Upper lobe of left lung (tissue), 6 donors: ENCODE data around the gene IKZF3. TPM values are rescaled to one million over a fixed set of nuclear protein-coding genes. Genes with fewer than 3 reads are reported as not detected.

Experiments
- ATAC-seq, 2 donors: fragments of 200-7000 bp; cut with Tn5 transposase; one replicate each; pipeline ENCODE4 v1.9.1; 2022; ENCODE audit warnings: mild to moderate bottlenecking in 2 of 2, moderate library complexity in 2 of 2; ENCODE audit not compliant: low FRiP score in 2 of 2
- DNase-seq, 2 donors: peaks; one replicate each; pipeline ENCODE4 v3.0.0-alpha.2; 2019 to 2020
- H3K27ac ChIP-seq, 4 donors: fragments of 200-600 bp; sonication (generic); one replicate each; pipeline ENCODE4 v1.5.1; 2016 to 2019
- H3K27me3 ChIP-seq, 4 donors: fragments of 200-600 bp; sonication (generic); one replicate each; pipeline ENCODE4 v1.5.1; 2017 to 2019
- H3K36me3 ChIP-seq, 4 donors: fragments of 200-600 bp; sonication (generic); one replicate each; pipeline ENCODE4 v1.5.1; 2016 to 2019
- H3K4me1 ChIP-seq, 4 donors: fragments of 200-600 bp; sonication (generic); one replicate each; pipeline ENCODE4 v1.5.1; 2018 to 2019
- H3K4me3 ChIP-seq, 4 donors: fragments of 200-600 bp; sonication (generic); one replicate each; pipeline ENCODE4 v1.5.1; 2017 to 2019; ENCODE audit warnings: mild to moderate bottlenecking in 2 of 4, moderate library complexity in 1 of 4
- H3K9me3 ChIP-seq, 4 donors: fragments of 200-600 bp; sonication (generic); one replicate each; pipeline ENCODE4 v1.5.1; 2018 to 2019
- EP300 ChIP-seq, 4 donors: sonication (generic); formaldehyde crosslinking; IDR thresholded peaks; one replicate each; pipeline ENCODE4 v1.5.1; 2017; ENCODE audit warnings: antibody characterized with exemption in 4 of 4, control low read depth in 2 of 4
- POLR2A ChIP-seq, 4 donors: fragments of 450-650 bp; IDR thresholded peaks; one replicate each; pipeline ENCODE4 v1.5.1; 2016 to 2017; ENCODE audit warnings: antibody characterized with exemption in 4 of 4, mild to moderate bottlenecking in 2 of 4
- POLR2AphosphoS5 ChIP-seq, 2 donors: sonication (generic); formaldehyde crosslinking; IDR thresholded peaks; one replicate each; pipeline ENCODE4 v1.5.1; 2017; ENCODE audit warnings: antibody characterized with exemption in 2 of 2
- WGBS, 2 donors: methylation state at CpG; one replicate each; pipeline ENCODE4 v1.1.5; 2017 to 2018; 5-methylcytosine and 5-hydroxymethylcytosine counted together
- total RNA-seq, 6 donors: library from RNA; depleted of rRNA in 4 of 6; stranded (reverse); fragments of >200 nt in 4 of 6; gene quantifications; one replicate each; pipeline versions ENCODE4 v1.1.0 to v1.2.1, GENCODE V29; 2016 to 2021
- TF ChIP-seq, protein P1 (sequence below), 6 experiments: fragments of 450-650 bp in 4 of 6; fragments of 200-600 bp in 2 of 6; sonication (generic) in 2 of 6; IDR thresholded peaks; one replicate each; pipeline ENCODE4 v1.5.1; 2016 to 2019; ENCODE audit warnings: antibody characterized with exemption in 6 of 6
- donor health status: DM: no; HTN: no; CAD: no; lungs with moderate emphysema.
- donor health status: DM: no; HTN: yes; CAD: no; lungs with severe emphysema.

The IKZF3 gene
- total RNA-seq, 6 donors from 2014 or later, result 2.2 to 14.9 (median 4.9) TPM

DNA sequence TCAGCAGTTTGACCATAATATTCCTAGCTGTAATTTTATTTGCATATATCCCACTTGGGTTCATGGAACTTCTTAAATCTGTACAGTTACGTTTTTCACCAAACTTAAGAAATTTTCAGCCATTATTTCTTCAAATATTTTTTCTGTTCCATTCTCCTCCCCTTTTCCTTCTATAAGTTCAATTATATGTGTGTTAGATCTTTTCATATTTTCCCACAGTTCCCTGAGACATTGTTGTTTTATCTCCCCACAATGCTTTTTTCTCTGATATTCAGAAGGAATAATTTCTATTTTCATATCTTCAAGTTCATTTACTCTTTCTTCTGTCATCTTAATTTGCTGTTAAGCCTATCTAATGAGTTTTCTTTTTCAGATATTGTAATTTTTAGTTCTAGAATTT is 26.1 kb downstream of the IKZF3 start:
- H3K9me3 ChIP-seq, result peaks cover 0 to 8% (median 0%) of the 10 kb centered on the region in 4 donors
- ATAC-seq (no peak), DNase-seq (no peak)
- H3K4me3 ChIP-seq, result no peak overlapping the region
- no peaks in the 10 kb centered on the region for H3K36me3 ChIP-seq
- no peaks in the 10 kb centered on the region for H3K4me1 ChIP-seq
- no peaks in the 10 kb centered on the region for H3K27me3 ChIP-seq
- H3K27ac ChIP-seq, result no peak overlapping the region
- TF ChIP-seq, protein P1, sequence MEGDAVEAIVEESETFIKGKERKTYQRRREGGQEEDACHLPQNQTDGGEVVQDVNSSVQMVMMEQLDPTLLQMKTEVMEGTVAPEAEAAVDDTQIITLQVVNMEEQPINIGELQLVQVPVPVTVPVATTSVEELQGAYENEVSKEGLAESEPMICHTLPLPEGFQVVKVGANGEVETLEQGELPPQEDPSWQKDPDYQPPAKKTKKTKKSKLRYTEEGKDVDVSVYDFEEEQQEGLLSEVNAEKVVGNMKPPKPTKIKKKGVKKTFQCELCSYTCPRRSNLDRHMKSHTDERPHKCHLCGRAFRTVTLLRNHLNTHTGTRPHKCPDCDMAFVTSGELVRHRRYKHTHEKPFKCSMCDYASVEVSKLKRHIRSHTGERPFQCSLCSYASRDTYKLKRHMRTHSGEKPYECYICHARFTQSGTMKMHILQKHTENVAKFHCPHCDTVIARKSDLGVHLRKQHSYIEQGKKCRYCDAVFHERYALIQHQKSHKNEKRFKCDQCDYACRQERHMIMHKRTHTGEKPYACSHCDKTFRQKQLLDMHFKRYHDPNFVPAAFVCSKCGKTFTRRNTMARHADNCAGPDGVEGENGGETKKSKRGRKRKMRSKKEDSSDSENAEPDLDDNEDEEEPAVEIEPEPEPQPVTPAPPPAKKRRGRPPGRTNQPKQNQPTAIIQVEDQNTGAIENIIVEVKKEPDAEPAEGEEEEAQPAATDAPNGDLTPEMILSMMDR (IDR thresholded peaks at IDR 0.05), result no peak
- TF ChIP-seq EP300 (IDR thresholded peaks at IDR 0.05) (no peak), POLR2AphosphoS5 (IDR thresholded peaks at IDR 0.05) (no peak), POLR2A (IDR thresholded peaks at IDR 0.05) (no peak)
- 87 to 89% methylated on average over 1 of the region's 1 CpG for WGBS, 2 donors

DNA sequence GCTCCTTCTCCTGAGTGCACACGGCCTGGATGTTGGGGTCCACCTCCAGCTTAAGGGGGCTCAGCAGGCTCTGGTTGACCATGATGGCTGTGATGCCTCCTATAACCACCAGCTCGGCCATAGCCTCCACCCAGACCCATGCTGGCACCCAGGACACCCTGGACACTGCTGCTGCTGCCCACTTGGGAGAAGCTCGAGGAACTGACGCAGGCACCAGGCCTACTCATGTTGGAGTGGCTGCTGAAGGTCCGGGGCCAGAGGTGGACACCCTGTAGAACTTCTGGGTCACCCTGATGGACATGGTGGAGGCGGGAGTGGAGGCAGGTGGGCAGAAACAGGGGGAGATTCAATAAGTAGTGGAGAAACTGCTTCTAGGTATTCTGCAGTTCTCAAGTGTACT is 28.0 kb downstream of the IKZF3 start:
- 91 to 98% methylated on average over 5 to 6 of the region's 6 CpGs for WGBS, 2 donors
- no peak overlapping the region for H3K27ac ChIP-seq

DNA sequence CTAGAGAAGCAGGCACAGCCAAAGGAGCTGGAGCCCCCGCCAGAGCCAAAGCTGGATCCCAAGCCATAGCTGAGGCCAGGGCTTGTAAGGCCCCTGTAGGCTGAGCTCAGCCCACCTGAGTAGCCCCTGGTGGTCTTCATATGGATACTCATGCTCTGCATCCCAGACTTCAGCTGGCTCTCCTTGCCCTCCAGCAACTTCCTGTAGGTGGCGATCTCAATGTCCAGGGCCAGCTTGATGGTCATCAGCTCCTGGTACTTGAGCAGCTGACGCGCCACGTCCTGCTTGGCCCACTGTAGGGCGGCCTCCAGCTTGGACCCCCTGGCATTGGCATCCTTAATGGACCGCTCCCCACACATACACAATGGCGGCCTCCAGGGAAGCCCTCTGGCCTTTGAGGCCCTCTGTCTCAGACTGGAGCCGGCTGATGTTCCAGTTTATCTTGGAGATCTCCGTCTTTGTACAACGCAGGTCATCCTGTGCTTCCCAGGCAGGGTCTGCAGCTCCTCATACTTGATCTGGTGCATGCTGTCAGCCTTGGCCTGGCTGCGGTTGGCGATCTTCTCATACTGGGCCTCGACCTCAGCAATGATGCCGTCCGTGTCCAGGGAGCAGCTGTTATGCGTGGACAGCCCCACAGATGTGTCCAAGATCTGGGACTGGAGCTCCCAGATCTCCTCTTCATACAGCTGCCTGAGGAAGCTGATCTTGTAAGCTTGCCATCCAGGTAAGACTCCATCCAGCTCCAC is 28.9 kb downstream of the IKZF3 start:
- 92 to 95% methylated on average over 9 to 17 of the region's 17 CpGs for WGBS, 2 donors
- TF ChIP-seq POLR2A (IDR thresholded peaks at IDR 0.05), result no peak
- TF ChIP-seq EP300 (IDR thresholded peaks at IDR 0.05), result no peak
- no peak for TF ChIP-seq POLR2AphosphoS5 (IDR thresholded peaks at IDR 0.05)
- TF ChIP-seq, protein P1 (IDR thresholded peaks at IDR 0.05), result no peak
- Histone ChIP-seq H3K36me3 (no peaks in the 10 kb centered on the region), H3K4me3 (no peak overlapping the region), H3K27ac (no peak overlapping the region), H3K9me3 (peaks cover 0 to 8% (median 0%) of the 10 kb centered on the region in 4 donors), H3K4me1 (no peaks in the 10 kb centered on the region), H3K27me3 (no peaks in the 10 kb centered on the region)
- peak in 1 of 2 donors; percentile 14 for DNase-seq
- no peak for ATAC-seq

More for the DNA sequence above, 28.0 kb downstream of the IKZF3 start:
- Histone ChIP-seq H3K9me3 (peaks cover 0 to 8% (median 0%) of the 10 kb centered on the region in 4 donors), H3K36me3 (no peaks in the 10 kb centered on the region), H3K4me1 (no peaks in the 10 kb centered on the region), H3K27me3 (no peaks in the 10 kb centered on the region), H3K4me3 (no peak overlapping the region)
- peak in 1 of 2 donors; percentile 25 for DNase-seq
- ATAC-seq, result peak in 1 of 2 donors; percentile 46
- TF ChIP-seq, protein P1 (IDR thresholded peaks at IDR 0.05), result no peak
- TF ChIP-seq POLR2A (IDR thresholded peaks at IDR 0.05) (no peak), POLR2AphosphoS5 (IDR thresholded peaks at IDR 0.05) (no peak), EP300 (IDR thresholded peaks at IDR 0.05) (no peak)

DNA sequence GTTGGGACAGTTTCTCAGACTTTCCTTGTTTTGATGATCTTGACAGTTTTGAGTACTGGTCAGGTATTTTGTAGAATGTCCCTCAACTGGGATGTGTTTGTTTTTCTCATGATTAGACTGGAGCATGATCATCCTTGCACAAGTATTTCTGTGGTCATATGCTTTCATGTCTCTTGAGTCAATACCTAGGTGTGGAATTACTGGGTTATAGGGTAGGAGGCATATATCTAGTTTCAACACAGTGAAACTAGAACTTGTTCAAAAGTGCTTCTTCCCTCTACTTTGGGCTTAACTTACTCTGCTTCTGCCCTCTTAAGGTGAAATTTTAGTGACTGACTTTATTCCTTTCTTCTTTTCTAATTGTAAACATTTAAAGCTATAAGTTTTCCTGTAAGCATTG is 30.1 kb downstream of the IKZF3 start:
- Histone ChIP-seq H3K27ac (no peak overlapping the region), H3K9me3 (peaks cover 0 to 8% (median 0%) of the 10 kb centered on the region in 4 donors), H3K36me3 (no peaks in the 10 kb centered on the region), H3K4me3 (no peak overlapping the region), H3K27me3 (no peaks in the 10 kb centered on the region), H3K4me1 (no peaks in the 10 kb centered on the region)
- DNase-seq (no peak), ATAC-seq (no peak)
- TF ChIP-seq POLR2A (IDR thresholded peaks at IDR 0.05), result no peak
- no peak for TF ChIP-seq EP300 (IDR thresholded peaks at IDR 0.05)
- no peak for TF ChIP-seq POLR2AphosphoS5 (IDR thresholded peaks at IDR 0.05)
- TF ChIP-seq, protein P1 (IDR thresholded peaks at IDR 0.05), result no peak

DNA sequence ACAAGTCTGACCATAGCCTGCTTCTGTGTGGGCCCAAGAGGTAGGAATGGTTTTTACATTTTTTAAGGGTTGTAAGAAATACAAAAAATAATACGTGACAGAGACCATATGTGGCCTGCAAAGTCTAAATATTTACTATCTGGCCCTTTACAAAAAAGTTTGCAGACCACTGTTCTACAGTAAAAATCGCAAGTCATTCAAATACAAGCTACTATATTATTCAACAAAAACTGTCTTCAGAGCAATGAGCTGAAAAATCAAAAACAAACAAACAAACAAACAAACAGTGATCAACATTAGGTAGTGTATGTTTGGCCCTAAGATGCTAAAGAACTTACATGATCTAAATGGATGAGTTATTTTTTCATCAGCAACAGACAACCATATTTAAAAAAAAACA is 32.5 kb downstream of the IKZF3 start:
- ATAC-seq (no peak), DNase-seq (no peak)
- Histone ChIP-seq H3K36me3 (no peaks in the 10 kb centered on the region), H3K4me3 (no peak overlapping the region), H3K27me3 (no peaks in the 10 kb centered on the region), H3K4me1 (no peaks in the 10 kb centered on the region), H3K27ac (no peak overlapping the region), H3K9me3 (no peaks in the 10 kb centered on the region)
- 82% methylated on average over 2 of the region's 2 CpGs for WGBS, 2 donors
- TF ChIP-seq, protein P1 (IDR thresholded peaks at IDR 0.05), result no peak
- no peak for TF ChIP-seq EP300 (IDR thresholded peaks at IDR 0.05)
